HG03103 (cell line): Measurements from ENCODE around the gene GCSAML.

ENCODE experiments used
- ATAC-seq: cut with Tn5 transposase; IDR thresholded peaks from one replicate; pipeline ENCODE4 v1.9.1; 2021; ENCODE audit warnings: low read depth; ENCODE audit not compliant: unreplicated experiment

Gene GCSAML

GRCh38 chr1:247562198-247562597 is 13.3 kb downstream of the GCSAML start:
- ATAC-seq, result no peak

GRCh38 chr1:247574236-247574635 is 25.3 kb downstream of the GCSAML start:
- ATAC-seq, result no peak

GRCh38 chr1:247574664-247575063 is 25.7 kb downstream of the GCSAML start:
- no peak for ATAC-seq

- no peak for ATAC-seq
Observed at GRCh38 chr1:247576514-247576913, 27.6 kb downstream of the GCSAML start.

GRCh38 chr1:247578946-247579460 is 30.1 kb downstream of the GCSAML start:
- ATAC-seq, result no peak

GRCh38 chr1:247588060-247588459 is 39.1 kb downstream of the GCSAML start, which contains the start of gene OR2G2:
TSS of gene OR2G2 (plus strand) at chr1:247588360. CDS start at chr1:247588360, 0 bp downstream.
- ATAC-seq, result no peak

GRCh38 chr1:247605286-247605685 is 56.4 kb downstream of the GCSAML start, which contains the start of gene OR2G3:
TSS of gene OR2G3 (plus strand) at chr1:247605586. CDS start at chr1:247605586, 0 bp downstream.
- no peak for ATAC-seq

- no peak for ATAC-seq
Observed at GRCh38 chr1:247613405-247613804, 64.5 kb downstream of the GCSAML start.

GRCh38 chr1:247614625-247615024 is 65.7 kb downstream of the GCSAML start:
- ATAC-seq, result no peak
